ENCODE measurements around the gene JAK1. TPM values are rescaled to one million over a fixed set of nuclear protein-coding genes. Genes with fewer than 3 reads are reported as not detected.

JAK1 gene
- total RNA-seq, 1 experiment from 2014 or later = 138 TPM

GRCh38 chr1:64798872-64799271, 167.5 kb downstream of the JAK1 start:
- no TSS peak for BruUV-seq (replicated peaks)
- ChIA-PET POLR2A (no interaction called here), CTCF (no interaction called here)
- Histone ChIP-seq H3K27me3 (ENCODE audit: control insufficient read depth, insufficient read depth, low read length) (no peaks in the 10 kb centered on the region), H3K27ac (ENCODE audit: low read length) (no peak overlapping the region), H3K9me3 (ENCODE audit: control insufficient read depth, insufficient read depth, low read depth, low read length) (no peaks in the 10 kb centered on the region), H3K4me1 (ENCODE audit: control insufficient read depth, insufficient read depth, low read length) (no peaks in the 10 kb centered on the region), H3K4me3 (ENCODE audit: low read depth in 2 of 2, low read length in 2 of 2) (no peak overlapping the region), H3K36me3 (ENCODE audit: control insufficient read depth, insufficient read depth, low read length) (no peaks in the 10 kb centered on the region)
- TF ChIP-seq SIN3A (IDR thresholded peaks at IDR 0.05; ENCODE audit: borderline replicate concordance, insufficient read depth, low read depth, low read length) (no peak), TCF7L2 (IDR thresholded peaks at IDR 0.05; ENCODE audit: low read depth, low read length) (no peak), POLR2AphosphoS5 (IDR thresholded peaks at IDR 0.05; ENCODE audit: low read depth, low read length) (no peak), REST (IDR thresholded peaks at IDR 0.05; ENCODE audit: insufficient read depth in 1 of 2, low read depth in 2 of 2, low read length in 1 of 2) (no peak)
- TF ChIP-seq, protein P1, sequence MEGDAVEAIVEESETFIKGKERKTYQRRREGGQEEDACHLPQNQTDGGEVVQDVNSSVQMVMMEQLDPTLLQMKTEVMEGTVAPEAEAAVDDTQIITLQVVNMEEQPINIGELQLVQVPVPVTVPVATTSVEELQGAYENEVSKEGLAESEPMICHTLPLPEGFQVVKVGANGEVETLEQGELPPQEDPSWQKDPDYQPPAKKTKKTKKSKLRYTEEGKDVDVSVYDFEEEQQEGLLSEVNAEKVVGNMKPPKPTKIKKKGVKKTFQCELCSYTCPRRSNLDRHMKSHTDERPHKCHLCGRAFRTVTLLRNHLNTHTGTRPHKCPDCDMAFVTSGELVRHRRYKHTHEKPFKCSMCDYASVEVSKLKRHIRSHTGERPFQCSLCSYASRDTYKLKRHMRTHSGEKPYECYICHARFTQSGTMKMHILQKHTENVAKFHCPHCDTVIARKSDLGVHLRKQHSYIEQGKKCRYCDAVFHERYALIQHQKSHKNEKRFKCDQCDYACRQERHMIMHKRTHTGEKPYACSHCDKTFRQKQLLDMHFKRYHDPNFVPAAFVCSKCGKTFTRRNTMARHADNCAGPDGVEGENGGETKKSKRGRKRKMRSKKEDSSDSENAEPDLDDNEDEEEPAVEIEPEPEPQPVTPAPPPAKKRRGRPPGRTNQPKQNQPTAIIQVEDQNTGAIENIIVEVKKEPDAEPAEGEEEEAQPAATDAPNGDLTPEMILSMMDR (IDR thresholded peaks at IDR 0.05) = no peak
- no peak for DNase-seq (ENCODE audit: low read depth, low spot score)
- intact Hi-C loops (cut with micrococcal nuclease; ENCODE audit: unreplicated experiment) = no loop called here
- no peak for ATAC-seq
- in situ Hi-C loops (cut with HindIII; ENCODE audit: low pct_unique_long_range_greater_than_20kb, low sequenced_read_pairs) = no loop called here

DNA sequence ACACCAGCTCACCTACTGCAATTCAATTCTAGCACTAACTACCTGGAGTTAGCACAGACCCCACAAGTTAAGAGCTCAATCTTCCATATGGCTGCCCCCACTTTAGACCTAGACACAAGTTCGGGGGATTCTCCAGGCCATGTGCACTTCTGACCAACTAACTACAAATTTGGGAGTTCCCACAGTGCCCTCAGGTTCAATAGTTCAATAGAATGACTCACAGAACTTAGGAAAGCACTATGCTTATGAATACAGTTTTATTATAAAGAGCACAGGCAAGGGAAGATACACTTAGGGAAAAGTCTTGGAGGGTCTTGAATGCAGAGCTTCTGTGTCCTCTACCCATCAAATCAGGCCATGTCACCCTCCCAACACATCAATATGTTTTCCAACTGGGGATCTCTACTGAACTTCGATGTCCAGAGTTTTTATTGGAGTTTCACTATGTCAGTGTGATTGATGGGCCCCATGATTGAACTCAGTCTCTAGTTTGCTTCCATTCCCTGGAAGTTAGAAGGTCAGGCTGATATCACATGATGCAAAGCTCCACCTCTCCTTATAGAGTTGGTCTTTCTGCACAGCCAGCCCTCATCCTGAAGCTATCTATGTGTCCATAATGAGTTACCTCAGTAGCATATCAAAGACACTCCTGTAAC, 175.4 kb downstream of the JAK1 start:
- ATAC-seq (no peak), DNase-seq (ENCODE audit: low read depth, low spot score) (no peak)
- in situ Hi-C loops (cut with HindIII; ENCODE audit: low pct_unique_long_range_greater_than_20kb, low sequenced_read_pairs) (no loop called here), intact Hi-C loops (cut with micrococcal nuclease; ENCODE audit: unreplicated experiment) (no loop called here)
- Histone ChIP-seq H3K27me3 (ENCODE audit: control insufficient read depth, insufficient read depth, low read length) (no peaks in the 10 kb centered on the region), H3K36me3 (ENCODE audit: control insufficient read depth, insufficient read depth, low read length) (no peaks in the 10 kb centered on the region), H3K9me3 (ENCODE audit: control insufficient read depth, insufficient read depth, low read depth, low read length) (peaks cover 9% of the 10 kb centered on the region; the same call in 1 of the 2 replicates), H3K27ac (ENCODE audit: low read length) (no peak overlapping the region), H3K4me3 (ENCODE audit: low read depth in 2 of 2, low read length in 2 of 2) (no peak overlapping the region), H3K4me1 (ENCODE audit: control insufficient read depth, insufficient read depth, low read length) (no peaks in the 10 kb centered on the region)
- ChIA-PET POLR2A (interaction anchor here (0.6 kb wide), 1 partner anchor 1266 kb away, joined by 3 read pairs; no protein-coding TSS in a partner anchor), CTCF (no interaction called here)
- TF ChIP-seq TCF7L2 (IDR thresholded peaks at IDR 0.05; ENCODE audit: low read depth, low read length) = no peak
- BruUV-seq (replicated peaks) = no TSS peak

Other genes starting within 250 kb of the JAK1 start
- 15.1 TPM for gene RAVER2, start 221.5 kb downstream of the JAK1 start, total RNA-seq (2021; ENCODE audit: unreplicated experiment)
- 26.8 TPM for gene AK4, start 181.7 kb upstream of the JAK1 start, total RNA-seq (2021; ENCODE audit: unreplicated experiment)

Measured in Panc1 (cell line).